Gastrocnemius medialis (tissue), 4 donors: Measurements from ENCODE around the gene DGKG.

Source experiments
- CTCF ChIP-seq, 5 experiments: fragments of 450-650 bp in 3 of 5; fragments of 200-600 bp in 2 of 5; sonication (generic) in 2 of 5; IDR thresholded peaks in 4 of 5; conservative IDR thresholded peaks in 1 of 5; 1 replicate in 4 of 5; 2 replicates in 1 of 5; pipeline ENCODE4 v1.5.1; 2016 to 2019; ENCODE audit warnings: antibody characterized with exemption in 5 of 5, mild to moderate bottlenecking in 3 of 5, moderate library complexity in 3 of 5
- POLR2A ChIP-seq, 2 donors: fragments of 450-650 bp; IDR thresholded peaks; one replicate each; pipeline ENCODE4 v1.6.1; 2017; ENCODE audit warnings: antibody characterized with exemption in 2 of 2, mild to moderate bottlenecking in 2 of 2, moderate library complexity in 2 of 2

- TF ChIP-seq CTCF (IDR thresholded peaks at IDR 0.05 in 4 of 5, conservative IDR thresholded peaks at IDR 0.05 in 1 of 5) (no peak), POLR2A (IDR thresholded peaks at IDR 0.05) (no peak)
These were observed 77.4 kb downstream of the DGKG start for GRCh38 chr3:186284661-186285060.
